Sciatic nerve (tissue), 2 donors: Measurements from ENCODE around the gene MARK4. TPM values are rescaled to one million over a fixed set of nuclear protein-coding genes. Genes with fewer than 3 reads are reported as not detected.
"Not testable (repeated sequence)": the region's sequence is repeated elsewhere in the genome, so short reads cannot be mapped to it uniquely, and the experiment has no call there.

Experiments
- ATAC-seq: fragments of 200-7000 bp; cut with Tn5 transposase; one replicate; pipeline ENCODE4 v1.9.1; 2020; ENCODE audit warnings: mild to moderate bottlenecking, moderate library complexity
- DNase-seq: peaks from one replicate; pipeline ENCODE4 v3.0.0-alpha.2; 2020; ENCODE audit warnings: low spot score
- intact Hi-C: fragments of 100-400 bp; cut with DNase I; formaldehyde crosslinking; loops from one replicate; pipeline ENCODE4 v1.14.2; 2022
- total RNA-seq: library from RNA; stranded (reverse); fragmentation: NEBNext Ultra II Directional; extraction: Animal tissue kit (Norgen Biotek cat#: 25700); gene quantifications from one replicate; pipeline ENCODE4 v1.2.1, GENCODE V29; 2021
- donor health status: DM: no; HTN: no; CAD: no.
- donor health status: DM: no; HTN: no; CAD: no.

MARK4 gene
- total RNA-seq, 1 donor from 2014 or later, result 37.5 TPM

- DNase-seq (no peak), ATAC-seq (peak; percentile 21)
- intact Hi-C loops, result no loop called here
These were observed 71.7 kb downstream of the MARK4 start, which contains the start of gene CKM for GRCh38 chr19:45322744-45323281. Gene CKM (minus strand): TSS chr19:45322875. CDS start chr19:45319713, 3,162 bp downstream.

DNA sequence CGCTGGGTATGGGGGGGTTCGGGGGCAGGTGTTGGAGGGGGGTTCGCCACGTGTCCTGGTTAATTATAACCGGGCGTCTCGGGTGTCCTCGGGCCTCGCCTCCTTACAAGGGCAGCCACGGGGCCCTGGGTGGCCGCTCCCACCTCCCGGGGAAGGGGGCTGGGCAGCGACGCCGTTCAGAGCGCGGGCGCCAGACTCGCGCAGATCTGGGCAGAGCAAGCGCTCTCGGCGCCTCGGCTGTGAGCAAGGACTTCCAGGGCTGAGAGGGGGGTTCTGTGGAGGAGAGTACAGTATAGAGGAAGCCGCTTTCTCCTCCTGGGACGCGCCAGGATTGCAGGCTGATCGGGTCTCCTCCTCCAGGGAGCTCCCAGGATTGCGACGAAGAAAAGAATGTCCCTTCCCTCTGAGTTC is 72.6 kb downstream of the MARK4 start:
- intact Hi-C loops, result no loop called here
- ATAC-seq (no peak), DNase-seq (no peak)

DNA sequence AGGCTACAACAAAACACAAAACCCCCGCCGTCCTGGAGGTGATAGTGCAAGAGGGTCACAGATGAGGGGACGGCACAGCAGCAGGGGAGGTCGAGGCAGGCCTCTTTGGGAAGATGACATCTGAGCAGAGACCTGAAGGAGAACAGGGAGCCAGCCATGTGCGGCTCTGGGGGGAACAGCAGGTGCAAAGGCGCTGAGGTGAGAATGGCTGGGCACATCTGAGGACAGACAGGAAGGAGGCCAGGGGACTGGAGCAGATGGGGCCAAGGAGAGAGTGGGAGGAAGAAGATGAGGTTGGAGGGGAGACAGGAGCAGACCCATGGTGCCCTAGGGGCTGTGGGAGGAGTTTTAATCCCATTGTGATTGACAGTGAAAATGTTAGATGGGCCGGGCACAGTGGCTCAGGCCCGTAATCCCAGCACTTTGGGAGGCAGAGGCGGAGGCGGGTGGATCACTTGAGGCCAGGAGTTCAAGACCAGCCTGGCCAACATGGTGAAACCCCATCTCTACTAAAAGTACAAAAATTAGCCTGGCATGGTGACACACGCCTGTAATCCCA is 73.4 kb downstream of the MARK4 start:
- intact Hi-C loops, result no loop called here
- ATAC-seq (no peak), DNase-seq (no peak)

- ATAC-seq, result no peak
- intact Hi-C loops, result no loop called here
- no peak for DNase-seq
These were observed 76.5 kb downstream of the MARK4 start for GRCh38 chr19:45327404-45328143.

DNA sequence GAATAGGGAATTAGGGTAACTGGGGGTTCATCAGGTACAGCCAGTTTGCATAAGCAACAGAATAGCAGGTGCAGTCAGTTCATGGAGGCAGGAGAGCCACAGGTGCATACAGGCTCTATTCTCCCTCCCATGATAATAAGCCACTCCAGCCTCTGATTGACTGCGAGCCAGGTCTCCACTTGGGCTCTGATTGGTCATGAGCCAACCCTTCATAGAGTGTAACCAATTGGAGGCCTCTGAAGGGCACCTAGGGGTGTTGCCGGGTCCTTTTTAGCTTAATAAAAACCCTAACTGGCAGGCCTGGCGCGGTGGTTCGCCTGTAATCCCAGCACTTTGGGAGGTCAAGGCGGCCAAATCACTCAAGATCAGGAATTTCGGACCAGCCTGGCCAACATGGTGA is 80.3 kb downstream of the MARK4 start:
- intact Hi-C loops, result loop anchor here (10.0 kb wide), 1 partner anchor 147 kb away; no protein-coding TSS in a partner anchor
- DNase-seq (no peak), ATAC-seq (no peak)

GRCh38 chr19:45333609-45334303 is 82.7 kb downstream of the MARK4 start:
- intact Hi-C loops, result loop anchor here (10.0 kb wide), 1 partner anchor 149 kb away; no protein-coding TSS in a partner anchor

DNA sequence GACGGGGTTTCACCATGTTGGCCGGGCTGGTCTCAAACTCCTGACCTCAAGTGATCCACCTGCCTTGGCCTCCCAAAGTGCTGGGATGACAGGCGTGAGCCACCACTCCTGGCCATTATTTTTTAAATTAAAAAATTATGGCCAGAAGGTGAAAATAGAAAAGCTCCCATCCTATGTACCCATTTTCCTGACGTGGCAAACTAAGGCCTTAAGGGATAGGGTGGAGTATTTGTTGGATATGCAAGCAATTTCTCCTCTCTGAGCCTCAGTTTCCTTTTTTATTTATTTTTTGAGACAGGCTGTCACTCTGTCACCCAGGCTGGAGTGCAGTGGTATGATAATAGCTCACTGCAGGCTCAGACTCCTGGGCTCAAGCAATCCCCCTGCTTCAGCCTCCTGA is 83.8 kb downstream of the MARK4 start:
- ATAC-seq, DNase-seq: not testable (repeated sequence)
- intact Hi-C loops, result loop anchor here (10.0 kb wide), 1 partner anchor 150 kb away; no protein-coding TSS in a partner anchor

More at GRCh38 chr19:45333609-45334303, 82.7 kb downstream of the MARK4 start:
- ATAC-seq, result no peak
- no peak for DNase-seq

DNA sequence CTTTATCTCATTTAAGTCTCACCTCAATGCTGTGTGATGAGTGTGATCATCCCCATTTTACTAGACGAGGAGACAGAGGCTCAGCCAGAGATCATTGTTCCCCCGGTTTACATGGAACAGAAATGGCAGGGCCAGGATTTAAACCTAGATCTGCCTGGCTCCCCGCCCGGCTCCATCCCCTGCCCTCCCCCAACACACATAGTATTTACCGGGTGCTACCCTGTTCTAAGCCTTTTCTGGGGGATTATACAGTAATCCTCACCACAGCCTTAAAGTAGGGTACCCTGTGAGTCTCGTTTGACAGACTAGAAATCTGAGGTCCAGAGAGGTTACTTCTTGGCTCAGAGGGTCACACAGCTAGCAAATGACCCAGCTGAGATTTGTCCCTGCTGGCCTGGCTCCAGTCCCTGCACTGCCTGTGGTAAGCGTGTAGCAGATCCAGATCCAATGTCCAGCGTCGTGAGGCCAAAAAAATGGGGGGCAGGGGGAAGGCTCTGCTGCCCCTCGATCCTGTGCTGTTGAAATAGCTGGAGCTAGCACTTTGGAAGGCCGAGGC is 85.7 kb downstream of the MARK4 start:
- intact Hi-C loops, result loop anchor here (10.0 kb wide), 1 partner anchor 152 kb away; no protein-coding TSS in a partner anchor
- DNase-seq, result no peak
- no peak for ATAC-seq

GRCh38 chr19:45339629-45340028 is 88.6 kb downstream of the MARK4 start:
- DNase-seq (no peak), ATAC-seq (no peak)
- intact Hi-C loops, result loop anchor here (10.0 kb wide), 1 partner anchor 155 kb away; no protein-coding TSS in a partner anchor

GRCh38 chr19:45340232-45340898 is 89.3 kb downstream of the MARK4 start, which contains the start of gene KLC3:
Gene KLC3 (plus strand): TSS chr19:45340750. CDS start chr19:45345542, 4,792 bp downstream.
- intact Hi-C loops, result no loop called here
- ATAC-seq (no peak), DNase-seq (no peak)

DNA sequence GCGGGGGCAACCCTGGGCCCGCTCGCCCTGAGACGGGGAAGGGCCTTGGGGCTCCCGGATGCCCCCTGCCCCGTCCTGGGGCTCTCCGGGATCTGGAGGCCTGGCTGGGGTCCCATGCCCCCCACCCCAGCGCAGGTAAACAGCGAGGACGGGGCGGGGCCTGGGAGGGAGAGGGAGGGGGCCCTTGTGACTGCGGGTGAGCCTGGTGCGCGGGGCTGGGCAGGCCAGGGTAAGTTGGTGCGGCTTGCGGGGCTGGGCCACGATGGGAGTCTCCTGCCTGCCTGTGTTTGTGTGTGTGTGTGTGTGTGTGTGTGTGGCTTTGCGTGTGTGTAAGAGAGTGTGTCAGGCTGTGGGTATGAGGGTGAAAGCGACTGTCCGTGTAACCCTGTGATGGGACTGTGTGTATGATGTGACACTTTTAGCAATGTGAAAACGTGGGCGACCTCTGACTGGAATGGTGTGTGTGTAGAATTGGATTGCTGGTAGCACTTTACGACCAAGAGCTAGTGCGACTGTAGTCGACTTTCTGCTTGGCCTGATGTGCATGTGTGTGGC is 89.9 kb downstream of the MARK4 start:
- ATAC-seq (no peak), DNase-seq (no peak)
- intact Hi-C loops, result no loop called here

DNA sequence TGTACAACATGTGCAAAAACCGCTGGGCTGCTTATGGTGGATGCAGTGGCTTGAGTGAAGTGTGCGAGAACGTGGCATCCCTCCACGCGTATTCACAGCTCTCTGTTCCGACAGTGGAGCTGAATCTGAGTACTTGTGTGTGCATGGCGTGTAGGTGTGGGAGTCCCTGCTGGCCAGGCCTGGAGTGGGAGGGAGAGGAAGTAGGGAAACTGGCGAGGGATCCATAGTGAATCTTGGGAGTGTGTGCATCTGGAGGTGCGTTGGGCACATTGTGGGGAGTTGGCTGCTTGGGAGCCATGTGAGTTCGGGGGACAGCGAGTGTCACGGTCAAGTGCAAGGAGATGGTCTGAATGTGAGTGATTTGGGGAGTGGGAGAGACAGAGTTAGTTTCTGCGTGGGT is 91.8 kb downstream of the MARK4 start:
- DNase-seq (no peak), ATAC-seq (no peak)
- intact Hi-C loops, result no loop called here

DNA sequence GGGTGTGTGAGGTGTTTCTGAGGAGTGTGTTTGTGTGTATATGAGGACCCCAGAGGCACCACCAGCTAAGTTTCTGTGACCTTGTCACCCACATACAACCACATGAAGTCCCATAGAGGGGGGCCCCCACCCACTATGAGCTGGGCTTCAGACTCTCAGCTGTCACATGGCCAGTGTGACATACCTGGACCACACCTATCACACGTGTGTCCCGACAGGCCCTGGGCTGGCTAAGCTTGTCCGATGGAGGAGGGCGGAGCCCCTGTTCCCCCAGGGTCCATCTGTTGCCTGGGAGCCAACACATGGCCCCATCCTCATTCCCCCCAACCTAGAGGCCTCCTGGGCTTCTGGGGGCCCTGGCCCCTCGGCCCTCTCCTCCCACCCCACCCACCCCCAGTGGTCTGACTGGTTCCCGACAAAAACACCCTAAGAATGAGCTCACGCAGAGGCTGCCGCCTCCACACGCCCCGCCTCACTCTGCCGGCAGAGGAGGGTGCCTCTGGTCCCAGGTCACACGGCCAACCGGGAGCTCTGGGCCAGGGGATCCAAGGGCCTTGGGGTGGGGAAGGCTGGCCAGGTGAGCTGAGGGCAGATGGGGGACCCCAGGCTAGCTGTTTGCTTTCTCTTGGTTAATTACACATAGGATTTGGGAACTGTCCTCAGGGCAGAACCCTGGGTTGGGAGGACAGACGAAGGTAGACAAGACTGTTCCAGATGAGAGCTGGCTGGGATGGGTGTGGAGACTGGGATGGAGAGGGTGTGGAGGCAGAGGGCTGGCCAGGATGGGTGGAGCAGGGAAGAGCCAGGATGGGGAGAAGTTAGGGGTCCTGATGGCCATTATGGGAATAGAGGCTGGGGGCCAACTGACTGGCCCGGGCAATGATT is 93.8 kb downstream of the MARK4 start:
- DNase-seq (no peak), ATAC-seq (no peak)
- intact Hi-C loops, result no loop called here

GRCh38 chr19:45345506-45345860 is 94.4 kb downstream of the MARK4 start:
- ATAC-seq, result no peak
- intact Hi-C loops, result no loop called here

DNA sequence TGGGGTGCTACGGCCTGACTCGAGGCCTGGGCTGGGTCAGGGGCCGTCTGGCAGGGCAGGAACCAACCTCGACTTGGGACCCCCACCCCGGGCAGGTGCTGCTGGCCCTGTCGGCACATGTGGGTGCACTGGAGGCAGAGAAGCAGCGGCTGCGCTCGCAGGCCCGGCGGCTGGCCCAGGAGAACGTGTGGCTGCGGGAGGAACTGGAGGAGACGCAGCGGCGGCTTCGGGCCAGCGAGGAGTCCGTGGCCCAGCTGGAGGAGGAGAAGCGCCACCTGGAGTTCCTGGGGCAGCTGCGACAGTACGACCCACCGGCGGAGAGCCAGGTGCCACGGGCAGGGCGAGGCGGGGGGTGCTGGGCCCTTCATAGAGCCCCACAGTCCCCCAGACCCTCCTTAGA is 95.4 kb downstream of the MARK4 start:
- intact Hi-C loops, result no loop called here
- ATAC-seq, result no peak
- DNase-seq, result no peak

More at GRCh38 chr19:45345506-45345860, 94.4 kb downstream of the MARK4 start:
- DNase-seq, result no peak

- no peak for DNase-seq
- intact Hi-C loops, result no loop called here
- peak; percentile 14 for ATAC-seq
These were observed 96.7 kb downstream of the MARK4 start for GRCh38 chr19:45347570-45348366.
